ENCODE data around the gene USP32. TPM values are rescaled to one million over a fixed set of nuclear protein-coding genes. Genes with fewer than 3 reads are reported as not detected.

USP32 gene
- total and polyA plus RNA-seq, 2 of the 8 experiments (the other 6 are each of a cell fraction or from before 2014, with no cell fraction given), result 29.6 to 112 TPM

- CTCF ChIA-PET (ENCODE audit: partially characterized antibody), result interaction anchor here (1.0 to 10.2 kb wide), 4 partner anchors 9 to 29 kb away, joined by 4 to 148 read pairs (median 12); no protein-coding TSS in a partner anchor
- H4K91ac ChIP-seq (replicated peaks; ENCODE audit: insufficient read length, low read length), result no peak overlapping the region
- no peaks in the 10 kb centered on the region for H3K9me3 ChIP-seq (ENCODE audit: insufficient read depth in 2 of 2, low read depth in 1 of 2, low read length in 1 of 2)
- no peak overlapping the region for H3K4ac ChIP-seq (replicated peaks; ENCODE audit: insufficient read length, low read depth, low read length)
- no peak overlapping the region for H3K23ac ChIP-seq (ENCODE audit: insufficient read length)
- no peak overlapping the region for H2AFZ ChIP-seq (ENCODE audit: low read length)
- H3K27me3 ChIP-seq (replicated peaks in 1 of 4; ENCODE audit: control insufficient read depth in 3 of 4, extremely low read depth in 1 of 4, insufficient read depth in 3 of 4, low read length in 3 of 4), result peaks cover 6 to 39% (median 37%) of the 10 kb centered on the region in 4 experiments
- H3K4me1 ChIP-seq (replicated peaks in 1 of 4; ENCODE audit: control insufficient read depth in 3 of 4, insufficient read depth in 4 of 4, low read length in 3 of 4), result peaks cover 10 to 20% (median 18%) of the 10 kb centered on the region in 4 experiments
- no peak overlapping the region for H2BK20ac ChIP-seq (ENCODE audit: low read length)
- H3K4me3 ChIP-seq (ENCODE audit: extremely low read depth in 1 of 4, insufficient read depth in 2 of 4, low read depth in 3 of 4, low read length in 4 of 4), result no peak overlapping the region
- no peak overlapping the region for H2BK120ac ChIP-seq (replicated peaks; ENCODE audit: low read depth, low read length)
- no peak overlapping the region for H2BK12ac ChIP-seq (ENCODE audit: low read depth, low read length)
- H4K20me1 ChIP-seq (replicated peaks in 1 of 2; ENCODE audit: control insufficient read depth in 1 of 2, insufficient read depth in 2 of 2, low read length in 2 of 2), result no peaks in the 10 kb centered on the region
- no peak for FAIRE-seq
- no peak overlapping the region; the same call in 1 of the 2 replicates for H3K18ac ChIP-seq (ENCODE audit: extremely low read depth, low read length)
- H4K8ac ChIP-seq (ENCODE audit: extremely low read depth, insufficient read depth, low read length), result no peak overlapping the region
- POLR2A ChIA-PET (ENCODE audit: partially characterized antibody), result interaction anchor here (1.3 kb wide), 1 partner anchor 14 kb away, joined by 5 read pairs; no protein-coding TSS in a partner anchor
- peak overlapping the region in 1 of 2 experiments; percentile 19; a peak in 1 of 4 replicates for H3K4me2 ChIP-seq (ENCODE audit: insufficient read depth in 1 of 2, low read depth in 2 of 2, low read length in 2 of 2)
- H3K27ac ChIP-seq (ENCODE audit: low read depth, low read length), result no peak overlapping the region
- no peak overlapping the region for H3K14ac ChIP-seq (ENCODE audit: insufficient read length)
- no peak for TF ChIP-seq EGR1 (IDR thresholded peaks at IDR 0.05; ENCODE audit: borderline replicate concordance, low read depth, low read length)
- no peak for TF ChIP-seq HDAC6 (IDR thresholded peaks at IDR 0.05; ENCODE audit: low read depth, low read length)
- TF ChIP-seq TAF7 (optimal IDR thresholded peaks at IDR 0.05; ENCODE audit: borderline replicate concordance, low read depth, low read length), result no peak
- no peak for TF ChIP-seq SP1 (IDR thresholded peaks at IDR 0.05; ENCODE audit: low read depth, low read length)
- no peak for TF ChIP-seq BACH1 (IDR thresholded peaks at IDR 0.05; ENCODE audit: low read length)
- TF ChIP-seq RBBP5 (IDR thresholded peaks at IDR 0.05; ENCODE audit: borderline replicate concordance, low read depth, low read length), result no peak
- no peak for TF ChIP-seq CHD1 (IDR thresholded peaks at IDR 0.05; ENCODE audit: low read depth, low read length)
- TF ChIP-seq KDM1A (IDR thresholded peaks at IDR 0.05; ENCODE audit: borderline replicate concordance, low read length), result no peak
- no peak for TF ChIP-seq CBX5 (IDR thresholded peaks at IDR 0.05; ENCODE audit: low read depth, low read length)
- no peak for TF ChIP-seq FOSL1 (IDR thresholded peaks at IDR 0.05; ENCODE audit: insufficient read depth, low read depth, low read length)
- TF ChIP-seq SP2 (IDR thresholded peaks at IDR 0.05; ENCODE audit: low read length), result no peak
- no peak for TF ChIP-seq TBP (IDR thresholded peaks at IDR 0.05; ENCODE audit: low read depth, low read length)
- TF ChIP-seq CBX8 (IDR thresholded peaks at IDR 0.05; ENCODE audit: borderline replicate concordance, low read depth, low read length), result no peak
- no peak for TF ChIP-seq TCF12 (IDR thresholded peaks at IDR 0.05; ENCODE audit: low read depth, low read length)
- no peak overlapping the region for H4K5ac ChIP-seq (ENCODE audit: insufficient read length, low read depth, low read length)
- no peaks in the 10 kb centered on the region for H3K79me1 ChIP-seq (ENCODE audit: low read depth, low read length)
- no peaks in the 10 kb centered on the region for H3K79me2 ChIP-seq (ENCODE audit: control insufficient read depth in 1 of 2, insufficient read depth in 2 of 2, low read length in 2 of 2)
- no peak overlapping the region for H2BK5ac ChIP-seq (ENCODE audit: low read depth, low read length)
- 84% methylated on average over 2 of the region's 2 CpGs; no CpG with 5 or more reads in 1 of the 2 experiments for WGBS, 2 experiments (ENCODE audit: extremely low coverage in 1 of 2, insufficient coverage in 1 of 2, insufficient read length in 1 of 2, insufficient replicate concordance in 2 of 2, low coverage in 1 of 2, low lambda C conversion rate in 2 of 2, missing lambda C conversion rate in 1 of 2)
- H3K23me2 ChIP-seq (ENCODE audit: low read depth, low read length), result peaks cover 19% of the 10 kb centered on the region; the same call in 1 of the 2 replicates
- H3K56ac ChIP-seq (replicated peaks; ENCODE audit: insufficient read length, low read depth, low read length), result no peak overlapping the region
- H2BK15ac ChIP-seq (ENCODE audit: low read length), result no peak overlapping the region
- no peaks in the 10 kb centered on the region for H3K36me3 ChIP-seq (ENCODE audit: control insufficient read depth in 2 of 4, insufficient read depth in 4 of 4, low read length in 3 of 4)
- DNase-seq (ENCODE audit: low read depth in 1 of 2, low spot score in 2 of 2), result no peak
- no peak overlapping the region for H3K9ac ChIP-seq (replicated peaks in 1 of 4; ENCODE audit: extremely low read depth in 1 of 4, low read depth in 3 of 4, low read length in 3 of 4)
- no peak overlapping the region for H2AK5ac ChIP-seq (ENCODE audit: low read depth, low read length)
Measured at GRCh38 chr17:60146206-60146605, 245.7 kb downstream of the USP32 start.
